ENCODE data around the gene ATXN10.

DNA sequence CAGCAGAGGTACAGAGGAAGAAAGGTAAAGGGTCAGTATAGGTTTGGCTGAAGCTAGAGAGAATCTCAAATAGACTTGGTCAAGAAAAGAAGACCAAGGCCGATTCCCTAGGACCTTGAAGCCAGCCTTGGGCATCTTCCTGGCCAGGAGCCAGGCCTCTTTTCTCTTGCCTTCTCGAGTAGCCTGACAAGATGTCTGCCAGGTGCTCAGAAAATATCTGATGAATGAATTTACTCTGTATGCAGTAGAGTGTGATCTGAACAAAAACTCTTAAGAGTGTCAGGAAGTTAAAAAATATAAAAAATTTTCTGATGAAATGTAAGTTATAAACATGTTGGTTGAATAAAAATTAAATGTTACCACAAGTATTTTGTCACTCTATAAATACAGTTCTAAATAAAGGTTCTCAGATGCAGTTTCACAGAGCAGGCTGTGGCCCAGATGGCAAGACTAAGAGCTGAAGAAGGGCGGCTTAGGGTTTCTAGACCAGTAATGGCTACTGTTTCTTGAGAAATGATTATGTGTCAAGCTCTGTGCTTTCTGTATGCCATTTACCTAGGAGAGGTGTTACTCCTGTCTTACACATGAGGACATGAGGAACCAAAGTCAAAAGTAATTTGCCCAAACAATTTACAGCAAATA is 98.1 kb downstream of the ATXN10 start:
- TF ChIP-seq, protein P1, sequence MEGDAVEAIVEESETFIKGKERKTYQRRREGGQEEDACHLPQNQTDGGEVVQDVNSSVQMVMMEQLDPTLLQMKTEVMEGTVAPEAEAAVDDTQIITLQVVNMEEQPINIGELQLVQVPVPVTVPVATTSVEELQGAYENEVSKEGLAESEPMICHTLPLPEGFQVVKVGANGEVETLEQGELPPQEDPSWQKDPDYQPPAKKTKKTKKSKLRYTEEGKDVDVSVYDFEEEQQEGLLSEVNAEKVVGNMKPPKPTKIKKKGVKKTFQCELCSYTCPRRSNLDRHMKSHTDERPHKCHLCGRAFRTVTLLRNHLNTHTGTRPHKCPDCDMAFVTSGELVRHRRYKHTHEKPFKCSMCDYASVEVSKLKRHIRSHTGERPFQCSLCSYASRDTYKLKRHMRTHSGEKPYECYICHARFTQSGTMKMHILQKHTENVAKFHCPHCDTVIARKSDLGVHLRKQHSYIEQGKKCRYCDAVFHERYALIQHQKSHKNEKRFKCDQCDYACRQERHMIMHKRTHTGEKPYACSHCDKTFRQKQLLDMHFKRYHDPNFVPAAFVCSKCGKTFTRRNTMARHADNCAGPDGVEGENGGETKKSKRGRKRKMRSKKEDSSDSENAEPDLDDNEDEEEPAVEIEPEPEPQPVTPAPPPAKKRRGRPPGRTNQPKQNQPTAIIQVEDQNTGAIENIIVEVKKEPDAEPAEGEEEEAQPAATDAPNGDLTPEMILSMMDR (conservative IDR thresholded peaks at IDR 0.05) = no peak
- no peak for TF ChIP-seq EZH2 (IDR thresholded peaks at IDR 0.05; ENCODE audit: low read depth)

Measured in PC-9 (cell line).